GM23338 (cell line): ENCODE results near the gene ARHGEF39. TPM values are rescaled to one million over a fixed set of nuclear protein-coding genes. Genes with fewer than 3 reads are reported as not detected.
A peak's percentile ranks its signal among the peaks of the same experiment; 100 is the strongest.

ENCODE experiments used
- ATAC-seq: fragments of 200-7000 bp; cut with Tn5 transposase; 3 replicates; pipeline ENCODE4 v1.9.1; 2020
- DNase-seq: peaks from one replicate; pipeline ENCODE4 v3.0.0-alpha.2; 2015; ENCODE audit warnings: low spot score
- H2AFZ ChIP-seq: fragments of 200-600 bp; sonication (generic); 2 replicates; pipeline ENCODE4 v1.8.0; 2016; ENCODE audit warnings: antibody characterized with exemption, mild to moderate bottlenecking, moderate library complexity
- H3F3A ChIP-seq: fragments of 200-600 bp; sonication (generic); replicated peaks from 2 replicates; pipeline ENCODE4 v1.8.0; 2017; ENCODE audit warnings: antibody characterized with exemption, mixed run types, low read depth
- H3K27ac ChIP-seq: fragments of 200-600 bp; sonication (generic); 2 replicates; pipeline ENCODE4 v1.6.1; 2016; ENCODE audit warnings: low read depth
- H3K27me3 ChIP-seq: fragments of 200-600 bp; sonication (generic); 2 replicates; pipeline ENCODE4 v1.8.0; 2016; ENCODE audit warnings: mild to moderate bottlenecking, mixed run types, moderate library complexity; ENCODE audit not compliant: insufficient read depth
- H3K36me3 ChIP-seq: fragments of 200-600 bp; sonication (generic); 2 replicates; pipeline ENCODE4 v1.8.0; 2016; ENCODE audit warnings: mild to moderate bottlenecking; ENCODE audit not compliant: insufficient read depth
- H3K4me1 ChIP-seq: fragments of 200-600 bp; sonication (generic); 2 replicates; pipeline ENCODE4 v1.8.0; 2016; ENCODE audit warnings: mild to moderate bottlenecking, moderate library complexity; ENCODE audit not compliant: insufficient read depth
- H3K4me2 ChIP-seq: fragments of 200-600 bp; sonication (generic); 2 replicates; pipeline ENCODE4 v1.7.1; 2017; ENCODE audit warnings: mixed run types
- H3K4me3 ChIP-seq: fragments of 200-600 bp; sonication (generic); 2 replicates; pipeline ENCODE4 v1.6.1; 2016; ENCODE audit warnings: mixed run types
- H3K79me2 ChIP-seq: fragments of 200-600 bp; sonication (generic); replicated peaks from 2 replicates; pipeline ENCODE4 v1.8.0; 2017; ENCODE audit warnings: mild to moderate bottlenecking; ENCODE audit not compliant: insufficient read depth
- H3K9me2 ChIP-seq: fragments of 200-600 bp; sonication (generic); 2 replicates; pipeline ENCODE4 v1.8.0; 2017; ENCODE audit not compliant: insufficient read depth
- H4K20me1 ChIP-seq: fragments of 200-600 bp; sonication (generic); replicated peaks from 2 replicates; pipeline ENCODE4 v1.8.0; 2017; ENCODE audit warnings: mild to moderate bottlenecking; ENCODE audit not compliant: insufficient read depth
- H3K27ac Mint-ChIP-seq: 2 replicates; pipeline ENCODE4 v1.8.0; 2020; ENCODE audit warnings: inconsistent platforms, mild to moderate bottlenecking, moderate library complexity, mixed read lengths
- H3K27me3 Mint-ChIP-seq: 3 replicates; pipeline ENCODE4 v1.8.0; 2022; ENCODE audit warnings: low read depth, mild to moderate bottlenecking, moderate library complexity, mixed read lengths, inconsistent platforms; ENCODE audit not compliant: insufficient read depth, poor library complexity
- H3K36me3 Mint-ChIP-seq: 3 replicates; pipeline ENCODE4 v1.8.0; 2021; ENCODE audit warnings: low read depth, mild to moderate bottlenecking, inconsistent platforms, moderate library complexity, mixed read lengths
- H3K4me1 Mint-ChIP-seq: 3 replicates; pipeline ENCODE4 v1.8.0; 2020; ENCODE audit warnings: mild to moderate bottlenecking, inconsistent platforms, mixed read lengths
- H3K4me3 Mint-ChIP-seq: 3 replicates; pipeline ENCODE4 v1.8.0; 2021; ENCODE audit warnings: moderate library complexity, mild to moderate bottlenecking, inconsistent platforms, mixed read lengths
- H3K9me3 Mint-ChIP-seq: 3 replicates; pipeline ENCODE4 v1.8.0; 2020; ENCODE audit warnings: moderate library complexity, mild to moderate bottlenecking, inconsistent platforms, mixed read lengths
- CREB1 ChIP-seq: fragments of 250-450 bp; sonication (Bioruptor Pico); IDR thresholded peaks from 2 replicates; pipeline ENCODE4 v1.5.0; 2020; ENCODE audit warnings: low read depth, mild to moderate bottlenecking, moderate library complexity
- CTCF ChIP-seq, 2 experiments: fragments of 200-600 bp in 1 of 2; sonication (generic) in 1 of 2; conservative IDR thresholded peaks; 2 replicates each; pipeline versions ENCODE4 v1.5.1 to v1.6.1; 2016 to 2017; ENCODE audit warnings: antibody characterized with exemption in 2 of 2, low read depth in 2 of 2, mild to moderate bottlenecking in 2 of 2, moderate library complexity in 1 of 2
- ETS1 ChIP-seq: IDR thresholded peaks from 2 replicates; pipeline ENCODE4 v1.6.1; 2016; ENCODE audit warnings: antibody characterized with exemption
- EZH2 ChIP-seq: fragments of 200-600 bp; sonication (generic); IDR thresholded peaks from one replicate; pipeline ENCODE4 v1.8.0; 2017; ENCODE audit warnings: antibody characterized with exemption, mild to moderate bottlenecking, low read depth; ENCODE audit not compliant: unreplicated experiment
- EZH2phosphoT487 ChIP-seq: fragments of 200-600 bp; sonication (generic); IDR thresholded peaks from one replicate; pipeline ENCODE4 v1.8.1; 2018; ENCODE audit warnings: antibody characterized with exemption; ENCODE audit not compliant: unreplicated experiment
- JUNB ChIP-seq: IDR thresholded peaks from one replicate; pipeline ENCODE4 v1.6.1; 2016; ENCODE audit warnings: antibody characterized with exemption; ENCODE audit not compliant: unreplicated experiment
- NANOG ChIP-seq: IDR thresholded peaks from 2 replicates; pipeline ENCODE4 v1.6.1; 2016; ENCODE audit warnings: antibody characterized with exemption, borderline replicate concordance
- POLR2AphosphoS5 ChIP-seq: IDR thresholded peaks from 2 replicates; pipeline ENCODE4 v1.6.1; 2016; ENCODE audit warnings: antibody characterized with exemption, low read depth
- REST ChIP-seq: IDR thresholded peaks from one replicate; pipeline ENCODE4 v1.6.1; 2018; ENCODE audit warnings: antibody characterized with exemption; ENCODE audit not compliant: unreplicated experiment
- STAT1 ChIP-seq: IDR thresholded peaks from one replicate; pipeline ENCODE4 v1.6.1; 2016; ENCODE audit warnings: antibody characterized with exemption; ENCODE audit not compliant: unreplicated experiment
- ZNF114 ChIP-seq: fragments of 250-450 bp; sonication (Bioruptor Pico); IDR thresholded peaks from 2 replicates; pipeline ENCODE4 v1.5.0; 2020; ENCODE audit warnings: mild to moderate bottlenecking, moderate library complexity
- ZNF331 ChIP-seq: fragments of 250-450 bp; sonication (Bioruptor Pico); IDR thresholded peaks from 2 replicates; pipeline ENCODE4 v1.5.0; 2020; ENCODE audit warnings: low read depth, mild to moderate bottlenecking, moderate library complexity
- ZNF462 ChIP-seq: fragments of 250-450 bp; sonication (Bioruptor Pico); IDR thresholded peaks from 2 replicates; pipeline ENCODE4 v1.5.0; 2020; ENCODE audit warnings: mild to moderate bottlenecking, moderate library complexity
- polyA plus RNA-seq: library from polyadenylated mRNA; unstranded; fragments of >200 nt; fragmentation: Nextera tagmentation; extraction: Ambion mirVana; gene quantifications from 2 replicates; pipeline ENCODE4 v1.2.1, GENCODE V29; 2016
- total RNA-seq: library from RNA; depleted of rRNA; stranded (reverse); fragments of >200 nt; shearing (Covaris generic); gene quantifications from 2 replicates; pipeline ENCODE4 v1.2.3, GENCODE V29; 2014

The ARHGEF39 gene
- total and polyA plus RNA-seq, 2 experiments from 2014 or later = 16.8 to 31.0 TPM

GRCh38 chr9:35661756-35662350 is 3.1 kb downstream of the ARHGEF39 start:
- H2AFZ ChIP-seq = no peak overlapping the region
- Mint-ChIP-seq H3K27ac (peak overlapping the region; percentile 58; the same call in 1 of the 2 replicates), H3K27me3 (peaks cover 29% of the 10 kb centered on the region), H3K4me3 (no peak overlapping the region; the same call in 2 of the 3 replicates), H3K9me3 (peaks cover 3% of the 10 kb centered on the region), H3K4me1 (peaks cover 49% of the 10 kb centered on the region), H3K36me3 (peaks cover 49% of the 10 kb centered on the region)
- H3F3A ChIP-seq = peaks cover 25% of the 10 kb centered on the region; the same call in 1 of the 2 replicates
- no peaks in the 10 kb centered on the region for H3K9me2 ChIP-seq
- DNase-seq = no peak
- H3K36me3 ChIP-seq = peaks cover 8% of the 10 kb centered on the region; the same call in 1 of the 2 replicates
- peaks cover 8% of the 10 kb centered on the region; the same call in 1 of the 2 replicates for H3K79me2 ChIP-seq
- ATAC-seq = no peak
- peaks cover 4% of the 10 kb centered on the region; the same call in 1 of the 2 replicates for H3K27me3 ChIP-seq
- H3K4me2 ChIP-seq = no peak overlapping the region
- no peaks in the 10 kb centered on the region; the same call in 1 of the 2 replicates for H4K20me1 ChIP-seq
- TF ChIP-seq ZNF331 (CRISPR knock-in tag) (no peak), EZH2phosphoT487 (no peak), CREB1 (CRISPR knock-in tag) (no peak), ZNF462 (no peak), POLR2AphosphoS5 (no peak), ZNF114 (CRISPR knock-in tag) (no peak), ETS1 (no peak), NANOG (no peak), EZH2 (no peak), REST (no peak), CTCF (conservative IDR thresholded peaks at IDR 0.05; ENCODE audit: low read depth in 2 of 2) (no peak), JUNB (no peak), STAT1 (no peak)
- no peak overlapping the region for H3K4me3 ChIP-seq
- H3K27ac ChIP-seq = no peak overlapping the region
- H3K4me1 ChIP-seq = peaks cover 23% of the 10 kb centered on the region
